MCF 10A (cell line): Measurements from ENCODE around the gene FOXK1. TPM values are rescaled to one million over a fixed set of nuclear protein-coding genes. Genes with fewer than 3 reads are reported as not detected.

Source experiments
- BruUV-seq: library from RNA; stranded (reverse); fragments of 400-500 nt; replicated peaks from 2 replicates; lab custom pipeline; 2021; lab: Mats Ljungman, UMichigan
- CTCF ChIA-PET: fragments of 300-600 bp; sonication (Branson Sonifier 250); formaldehyde crosslinking; extraction: SDS; loops from one replicate; lab custom pipeline; 2021; ENCODE audit warnings: antibody characterized with exemption, inconsistent platforms; lab: Yijun Ruan, JAX
- POLR2A ChIA-PET: fragments of 300-600, 350-650 bp; sonication (Branson Sonifier 250); formaldehyde crosslinking; extraction: SDS; loops from one replicate; lab custom pipeline; 2020; ENCODE audit warnings: antibody characterized with exemption, inconsistent platforms; lab: Yijun Ruan, JAX
- DNase-seq: peaks from one replicate; pipeline ENCODE4 v3.0.0-alpha.2; 2018; ENCODE audit not compliant: unreplicated experiment
- H3K27ac Mint-ChIP-seq: one replicate; pipeline ENCODE4 v1.8.0; 2022; ENCODE audit warnings: mild to moderate bottlenecking, low read depth, mixed read lengths; ENCODE audit not compliant: unreplicated experiment
- H3K27me3 Mint-ChIP-seq: one replicate; pipeline ENCODE4 v1.8.0; 2022; ENCODE audit warnings: mixed read lengths; ENCODE audit not compliant: insufficient read depth, unreplicated experiment
- H3K36me3 Mint-ChIP-seq: one replicate; pipeline ENCODE4 v1.8.0; 2022; ENCODE audit warnings: mild to moderate bottlenecking, moderate library complexity, mixed read lengths; ENCODE audit not compliant: insufficient read depth, unreplicated experiment
- H3K4me1 Mint-ChIP-seq: one replicate; pipeline ENCODE4 v1.8.0; 2022; ENCODE audit warnings: mixed read lengths; ENCODE audit not compliant: insufficient read depth, unreplicated experiment
- H3K4me3 Mint-ChIP-seq: one replicate; pipeline ENCODE4 v1.8.0; 2022; ENCODE audit warnings: mild to moderate bottlenecking, moderate library complexity, mixed read lengths; ENCODE audit not compliant: unreplicated experiment
- H3K9me3 Mint-ChIP-seq: one replicate; pipeline ENCODE4 v1.8.0; 2022; ENCODE audit warnings: mixed read lengths; ENCODE audit not compliant: unreplicated experiment
- CTCF ChIP-seq: fragments of 200-600 bp; IDR thresholded peaks from one replicate; pipeline ENCODE4 v1.8.0; 2022; ENCODE audit warnings: antibody characterized with exemption, mild to moderate bottlenecking; ENCODE audit not compliant: unreplicated experiment
- intact Hi-C: fragments of 100-400 bp; cut with micrococcal nuclease; formaldehyde crosslinking; loops from 2 replicates; pipeline ENCODE4 v1.14.1; 2022
- total RNA-seq: library from RNA; stranded (reverse); gene quantifications from 2 replicates; pipeline ENCODE4 v1.2.3, GENCODE V29; 2022

Gene FOXK1
- total RNA-seq, 1 experiment from 2014 or later: 37.7 TPM

- intact Hi-C loops: no loop called here
- POLR2A ChIA-PET: interaction anchor here (1.1 to 2.3 kb wide), 2 partner anchors 16 to 24 kb away, joined by 3 to 7 read pairs; no protein-coding TSS in a partner anchor
- CTCF ChIA-PET: interaction anchor here (1.1 kb wide), 1 partner anchor 27 kb away, joined by 3 read pairs; no protein-coding TSS in a partner anchor
- Mint-ChIP-seq H3K9me3 (peaks cover 11% of the 10 kb centered on the region), H3K27ac (no peak overlapping the region), H3K4me1 (peaks cover 5% of the 10 kb centered on the region), H3K36me3 (no peaks in the 10 kb centered on the region), H3K27me3 (no peaks in the 10 kb centered on the region), H3K4me3 (no peak overlapping the region)
- DNase-seq: no peak
- BruUV-seq: no TSS peak
- no peak for TF ChIP-seq CTCF
Observed at GRCh38 chr7:4657640-4658417, 24.3 kb upstream of the FOXK1 start.

DNA sequence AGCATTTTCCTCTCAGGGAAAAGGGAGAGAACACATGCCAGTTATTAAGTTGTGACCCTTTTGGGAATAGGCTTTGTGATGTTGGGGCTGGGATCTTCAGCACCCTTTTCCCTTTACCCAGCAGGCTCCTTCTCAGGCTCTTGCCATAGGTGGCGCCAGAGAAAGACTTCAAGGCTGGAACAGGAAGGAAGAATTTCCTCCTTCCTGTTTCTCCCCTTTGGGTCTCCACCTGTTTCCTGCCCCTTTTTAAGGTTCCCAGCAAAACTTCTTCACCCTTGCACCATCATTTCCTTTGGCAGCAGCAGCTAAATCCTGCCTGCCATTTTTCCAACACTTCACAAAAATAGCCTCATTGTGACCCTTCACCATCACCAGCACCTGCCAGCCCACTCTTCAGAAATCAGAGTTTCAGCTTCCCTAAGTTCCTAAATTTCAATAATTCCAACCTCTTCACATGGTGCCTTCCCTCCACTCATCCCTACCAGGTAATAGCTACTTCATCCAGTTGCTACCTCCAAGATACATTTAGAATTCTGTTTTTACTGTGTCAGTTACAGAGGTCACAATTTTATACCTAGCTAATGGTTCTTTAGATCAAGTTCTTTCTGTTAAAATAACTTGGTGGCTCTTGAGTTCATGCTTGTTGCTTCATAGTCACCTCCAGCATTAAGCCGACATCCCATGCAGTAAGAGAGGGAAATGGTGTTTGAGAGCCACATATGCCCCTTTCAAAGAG, 22.4 kb upstream of the FOXK1 start:
- intact Hi-C loops: no loop called here
- Mint-ChIP-seq H3K4me1 (peaks cover 5% of the 10 kb centered on the region), H3K27ac (no peak overlapping the region), H3K9me3 (peaks cover 11% of the 10 kb centered on the region), H3K36me3 (no peaks in the 10 kb centered on the region), H3K4me3 (no peak overlapping the region), H3K27me3 (no peaks in the 10 kb centered on the region)
- DNase-seq: no peak
- ChIA-PET CTCF (interaction anchor here (0.5 to 1.2 kb wide), 4 partner anchors 9 to 18 kb away, joined by 3 read pairs; no protein-coding TSS in a partner anchor), POLR2A (interaction anchor here (0.7 to 2.3 kb wide), 3 partner anchors 13 to 86 kb away, joined by 3 to 7 read pairs (median 4); no protein-coding TSS in a partner anchor)
- no peak for TF ChIP-seq CTCF
- BruUV-seq: no TSS peak

- no peaks in the 10 kb centered on the region for H3K27me3 Mint-ChIP-seq
- ChIA-PET POLR2A (interaction anchor here (0.6 to 1.9 kb wide), 3 partner anchors 10 to 20 kb away, joined by 3 to 7 read pairs (median 3); no protein-coding TSS in a partner anchor), CTCF (interaction anchor here (0.7 kb wide), 1 partner anchor 151 kb away, joined by 3 read pairs; no protein-coding TSS in a partner anchor)
- H3K27ac Mint-ChIP-seq: no peak overlapping the region
- TF ChIP-seq CTCF: no peak
- H3K36me3 Mint-ChIP-seq: no peaks in the 10 kb centered on the region
- peaks cover 11% of the 10 kb centered on the region for H3K9me3 Mint-ChIP-seq
- intact Hi-C loops: no loop called here
- DNase-seq: no peak
- H3K4me3 Mint-ChIP-seq: no peak overlapping the region
- BruUV-seq: no TSS peak
- peaks cover 7% of the 10 kb centered on the region for H3K4me1 Mint-ChIP-seq
Observed at GRCh38 chr7:4661871-4662270, 20.2 kb upstream of the FOXK1 start.
